Neural cell (in vitro differentiated cells): ENCODE results near the gene RAPGEF3. TPM values are rescaled to one million over a fixed set of nuclear protein-coding genes. Genes with fewer than 3 reads are reported as not detected.

Source experiments
- H2AFZ ChIP-seq: fragments of 200-600, 300-800 bp; sonication (generic), shearing (Covaris generic); 2 replicates; pipeline ENCODE4 v1.6.0; 2014; ENCODE audit warnings: low read depth, mild to moderate bottlenecking, antibody characterized with exemption, low read length, moderate library complexity
- H3F3A ChIP-seq: fragments of 200-600 bp; shearing (Covaris generic); 2 replicates; pipeline ENCODE4 v1.6.1; 2016; ENCODE audit warnings: mild to moderate bottlenecking, moderate library complexity, mixed read lengths, antibody characterized with exemption, low read length; ENCODE audit not compliant: insufficient read depth, poor library complexity, severe bottlenecking
- H3K27ac ChIP-seq: fragments of 200-600, 300-800 bp; sonication (generic), shearing (Covaris generic); 2 replicates; pipeline ENCODE4 v1.5.1; 2014; ENCODE audit warnings: mild to moderate bottlenecking, low read length, moderate library complexity
- H3K27me3 ChIP-seq: fragments of 300-800, 200-600 bp; sonication (generic), shearing (Covaris generic); 2 replicates; pipeline ENCODE4 v1.6.0; 2014; ENCODE audit warnings: mild to moderate bottlenecking, low read depth, low read length, moderate library complexity; ENCODE audit not compliant: insufficient read depth
- H3K36me3 ChIP-seq: fragments of 300-800, 200-600 bp; sonication (generic), shearing (Covaris generic); 2 replicates; pipeline ENCODE4 v1.5.1; 2014; ENCODE audit warnings: mild to moderate bottlenecking, antibody characterized with exemption, low read length, moderate library complexity; ENCODE audit not compliant: insufficient read depth
- H3K4me2 ChIP-seq: fragments of 300-800, 200-600 bp; sonication (generic), shearing (Covaris generic); 2 replicates; pipeline ENCODE4 v1.6.0; 2014; ENCODE audit warnings: mild to moderate bottlenecking, low read length
- H3K4me3 ChIP-seq: fragments of 300-800, 200-600 bp; sonication (generic), shearing (Covaris generic); 2 replicates; pipeline ENCODE4 v1.5.1; 2014; ENCODE audit warnings: mild to moderate bottlenecking, low read length, moderate library complexity
- H3K79me2 ChIP-seq: fragments of 200-600 bp; shearing (Covaris generic); replicated peaks from 2 replicates; pipeline ENCODE4 v1.6.0; 2014; ENCODE audit warnings: mild to moderate bottlenecking, low read length, moderate library complexity; ENCODE audit not compliant: insufficient read depth
- H3K9ac ChIP-seq: fragments of 300-800, 200-600 bp; sonication (generic), shearing (Covaris generic); 2 replicates; pipeline ENCODE4 v1.6.1; 2016; ENCODE audit warnings: mild to moderate bottlenecking, low read length, mixed read lengths
- H3K9me2 ChIP-seq: fragments of 200-600 bp; shearing (Covaris generic); 2 replicates; pipeline ENCODE4 v1.6.1; 2016; ENCODE audit warnings: mild to moderate bottlenecking, low read length, mixed read lengths; ENCODE audit not compliant: insufficient read depth
- H3K9me3 ChIP-seq: fragments of 200-600, 300-800 bp; sonication (generic), shearing (Covaris generic); 2 replicates; pipeline ENCODE4 v1.6.1; 2016; ENCODE audit warnings: mild to moderate bottlenecking, mixed run types, low read length, moderate library complexity, mixed read lengths
- H4K20me1 ChIP-seq: fragments of 200-600 bp; shearing (Covaris generic); 2 replicates; pipeline ENCODE4 v1.6.1; 2016; ENCODE audit warnings: mild to moderate bottlenecking, mixed run types; ENCODE audit not compliant: insufficient read depth
- CTCF ChIP-seq: fragments of 450-650 bp; IDR thresholded peaks from 2 replicates; pipeline ENCODE4 v1.5.1; 2014; ENCODE audit warnings: antibody characterized with exemption, mild to moderate bottlenecking, moderate library complexity; ENCODE audit not compliant: poor library complexity, severe bottlenecking
- EP300 ChIP-seq: fragments of 450-650 bp; conservative IDR thresholded peaks from 2 replicates; pipeline ENCODE4 v1.6.1; 2014; ENCODE audit warnings: antibody characterized with exemption, mild to moderate bottlenecking, moderate library complexity; ENCODE audit not compliant: poor library complexity, severe bottlenecking
- EZH2 ChIP-seq: fragments of 200-600, 300-800 bp; shearing (Covaris generic), sonication (generic); IDR thresholded peaks from 2 replicates; pipeline ENCODE4 v1.6.1; 2014; ENCODE audit warnings: antibody characterized with exemption, low read length, borderline replicate concordance, mild to moderate bottlenecking; ENCODE audit not compliant: insufficient read depth, poor library complexity, severe bottlenecking
- MXI1 ChIP-seq: fragments of 450-650 bp; conservative IDR thresholded peaks from 2 replicates; pipeline ENCODE4 v1.6.1; 2014; ENCODE audit warnings: antibody characterized with exemption, mild to moderate bottlenecking; ENCODE audit not compliant: poor library complexity, severe bottlenecking
- POLR2AphosphoS5 ChIP-seq: IDR thresholded peaks from 2 replicates; pipeline ENCODE4 v1.6.1; 2012
- RAD21 ChIP-seq: fragments of 450-650 bp; conservative IDR thresholded peaks from 2 replicates; pipeline ENCODE4 v1.6.1; 2014; ENCODE audit warnings: antibody characterized with exemption, mild to moderate bottlenecking, moderate library complexity
- REST ChIP-seq: IDR thresholded peaks from 2 replicates; pipeline ENCODE4 v1.6.1; 2012; ENCODE audit warnings: borderline replicate concordance
- SMC3 ChIP-seq: fragments of 450-650 bp; conservative IDR thresholded peaks from 2 replicates; pipeline ENCODE4 v1.6.1; 2014; ENCODE audit warnings: antibody characterized with exemption, mild to moderate bottlenecking, moderate library complexity; ENCODE audit not compliant: poor library complexity
- TAF1 ChIP-seq: IDR thresholded peaks from 2 replicates; pipeline ENCODE4 v1.6.1; 2012; ENCODE audit warnings: low read depth
- polyA plus RNA-seq: library from polyadenylated mRNA; depleted of rRNA; stranded (reverse); fragments of >200 nt; gene quantifications from 2 replicates; pipeline ENCODE4 v1.2.3, GENCODE V29; 2014

Gene RAPGEF3
- polyA plus RNA-seq, 1 donor from 2014 or later, result 1.5 TPM

- Histone ChIP-seq H3K36me3 (no peaks in the 10 kb centered on the region), H3K9ac (no peak overlapping the region), H4K20me1 (no peaks in the 10 kb centered on the region), H2AFZ (no peak overlapping the region), H3K9me3 (no peaks in the 10 kb centered on the region), H3K4me2 (no peak overlapping the region), H3K4me3 (no peak overlapping the region), H3K27ac (no peak overlapping the region), H3F3A (no peaks in the 10 kb centered on the region), H3K79me2 (no peaks in the 10 kb centered on the region), H3K27me3 (no peaks in the 10 kb centered on the region), H3K9me2 (no peaks in the 10 kb centered on the region)
- TF ChIP-seq SMC3 (no peak), CTCF (no peak), EZH2 (no peak), MXI1 (no peak), RAD21 (no peak), POLR2AphosphoS5 (no peak), REST (no peak), TAF1 (no peak), EP300 (no peak)
Measured at GRCh38 chr12:47732504-47732903, 26.2 kb downstream of the RAPGEF3 start.

DNA sequence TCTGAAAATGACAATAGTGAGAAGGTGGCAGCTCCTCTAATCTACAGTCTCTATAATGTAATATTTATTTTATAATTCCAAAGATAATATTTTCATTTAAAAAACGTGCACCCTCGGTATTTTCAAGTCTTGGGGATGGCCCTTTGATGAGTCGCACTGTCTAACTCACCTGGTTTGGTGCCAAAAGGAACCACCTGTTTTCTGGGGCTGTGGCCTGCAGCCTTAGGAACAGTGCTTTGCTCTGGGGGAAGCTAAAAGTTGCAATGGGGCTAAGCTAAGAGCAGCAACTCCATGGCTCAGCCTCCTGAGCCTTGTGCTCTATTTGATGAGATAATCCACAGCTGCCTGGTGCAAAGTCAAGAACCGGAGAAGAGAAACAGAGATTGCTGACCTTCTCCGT, 27.0 kb downstream of the RAPGEF3 start:
- H3K9me2 ChIP-seq, result no peaks in the 10 kb centered on the region
- no peak overlapping the region for H3K9ac ChIP-seq
- H3K9me3 ChIP-seq, result no peaks in the 10 kb centered on the region
- H3K27ac ChIP-seq, result no peak overlapping the region
- H4K20me1 ChIP-seq, result no peaks in the 10 kb centered on the region
- no peak overlapping the region for H3K4me3 ChIP-seq
- no peak overlapping the region for H2AFZ ChIP-seq
- H3K4me2 ChIP-seq, result no peak overlapping the region
- H3K36me3 ChIP-seq, result no peaks in the 10 kb centered on the region
- TF ChIP-seq SMC3 (no peak), CTCF (no peak), RAD21 (no peak)
- no peaks in the 10 kb centered on the region for H3F3A ChIP-seq
- no peaks in the 10 kb centered on the region for H3K27me3 ChIP-seq
- no peaks in the 10 kb centered on the region for H3K79me2 ChIP-seq
